GM12873 (cell line): ENCODE data around the gene FAM221B.

Experiments used
- TF ChIP-seq, protein P1 (sequence below): IDR thresholded peaks from 2 replicates; pipeline ENCODE4 v1.5.1; 2012; ENCODE audit warnings: low read depth, mild to moderate bottlenecking, moderate library complexity, low read length, control low read depth; ENCODE audit not compliant: insufficient read depth; ENCODE audit errors: missing control alignments

FAM221B gene

DNA sequence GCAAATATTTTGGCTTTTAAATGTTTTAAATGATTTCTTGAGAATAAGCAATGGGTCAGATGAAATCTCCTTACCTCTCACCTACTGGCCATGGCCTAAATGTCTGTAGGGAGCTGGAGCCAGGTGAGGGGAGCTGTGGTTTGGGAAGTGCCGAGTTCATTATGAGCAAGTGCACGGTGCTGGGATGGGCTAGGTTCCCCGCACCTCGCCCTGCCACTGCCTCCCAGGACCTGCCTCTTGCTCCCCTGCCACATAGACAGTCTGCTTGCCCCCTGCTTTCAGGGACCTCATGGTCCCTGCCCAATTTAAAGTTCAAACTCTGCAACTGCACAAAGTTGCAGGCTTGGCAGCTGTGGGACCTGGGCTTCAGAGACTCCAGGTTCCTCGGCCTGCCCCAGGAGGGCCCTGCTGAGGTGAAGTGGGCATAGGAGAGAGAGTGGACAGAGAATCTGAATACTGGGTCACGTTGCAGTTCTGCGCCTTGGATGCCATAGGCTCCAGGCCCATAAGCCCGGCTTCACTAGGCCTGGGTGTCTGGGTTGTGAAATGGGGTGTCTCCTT is 36.2 kb upstream of the FAM221B start:
- TF ChIP-seq, protein P1, sequence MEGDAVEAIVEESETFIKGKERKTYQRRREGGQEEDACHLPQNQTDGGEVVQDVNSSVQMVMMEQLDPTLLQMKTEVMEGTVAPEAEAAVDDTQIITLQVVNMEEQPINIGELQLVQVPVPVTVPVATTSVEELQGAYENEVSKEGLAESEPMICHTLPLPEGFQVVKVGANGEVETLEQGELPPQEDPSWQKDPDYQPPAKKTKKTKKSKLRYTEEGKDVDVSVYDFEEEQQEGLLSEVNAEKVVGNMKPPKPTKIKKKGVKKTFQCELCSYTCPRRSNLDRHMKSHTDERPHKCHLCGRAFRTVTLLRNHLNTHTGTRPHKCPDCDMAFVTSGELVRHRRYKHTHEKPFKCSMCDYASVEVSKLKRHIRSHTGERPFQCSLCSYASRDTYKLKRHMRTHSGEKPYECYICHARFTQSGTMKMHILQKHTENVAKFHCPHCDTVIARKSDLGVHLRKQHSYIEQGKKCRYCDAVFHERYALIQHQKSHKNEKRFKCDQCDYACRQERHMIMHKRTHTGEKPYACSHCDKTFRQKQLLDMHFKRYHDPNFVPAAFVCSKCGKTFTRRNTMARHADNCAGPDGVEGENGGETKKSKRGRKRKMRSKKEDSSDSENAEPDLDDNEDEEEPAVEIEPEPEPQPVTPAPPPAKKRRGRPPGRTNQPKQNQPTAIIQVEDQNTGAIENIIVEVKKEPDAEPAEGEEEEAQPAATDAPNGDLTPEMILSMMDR: no peak

DNA sequence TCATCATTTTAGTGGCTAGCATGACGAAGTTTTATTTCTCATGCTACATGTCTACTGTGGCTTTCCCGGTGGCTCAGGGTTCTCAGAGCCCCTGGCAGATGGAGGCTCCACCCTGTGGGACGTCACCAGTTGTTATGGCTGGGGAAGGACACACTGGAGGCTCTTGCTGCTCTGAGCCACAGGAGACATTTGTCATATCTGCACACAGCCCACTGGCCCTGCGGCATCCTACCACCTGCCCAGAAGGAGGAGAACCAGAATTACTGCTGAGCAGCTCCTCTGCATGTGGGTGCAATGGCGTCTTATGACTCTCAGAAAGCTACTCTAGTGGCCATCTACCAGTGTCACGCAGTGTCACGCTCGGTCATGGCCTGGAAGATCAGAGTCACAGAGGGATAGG is 35.1 kb upstream of the FAM221B start:
- TF ChIP-seq, protein P1: no peak

DNA sequence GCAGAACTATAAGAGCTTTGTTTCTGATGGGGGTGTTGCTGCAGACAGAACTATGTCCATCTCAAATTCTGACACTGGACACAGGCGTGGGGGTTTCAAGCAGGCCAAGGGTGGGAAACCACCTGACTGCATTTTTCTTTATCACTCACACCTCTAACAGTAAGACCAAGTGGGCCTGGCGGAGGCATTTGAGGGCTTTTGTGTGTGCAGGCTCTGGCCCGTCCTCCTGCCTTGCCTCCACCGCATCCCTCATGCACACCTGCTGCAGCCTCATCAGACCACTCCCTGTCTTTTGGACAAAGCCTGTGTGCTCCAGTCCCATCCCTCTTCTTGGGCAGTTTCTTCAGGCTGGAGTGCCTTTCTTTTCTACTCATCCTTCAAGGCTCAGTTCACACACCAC is 33.8 kb upstream of the FAM221B start:
- TF ChIP-seq, protein P1: no peak

DNA sequence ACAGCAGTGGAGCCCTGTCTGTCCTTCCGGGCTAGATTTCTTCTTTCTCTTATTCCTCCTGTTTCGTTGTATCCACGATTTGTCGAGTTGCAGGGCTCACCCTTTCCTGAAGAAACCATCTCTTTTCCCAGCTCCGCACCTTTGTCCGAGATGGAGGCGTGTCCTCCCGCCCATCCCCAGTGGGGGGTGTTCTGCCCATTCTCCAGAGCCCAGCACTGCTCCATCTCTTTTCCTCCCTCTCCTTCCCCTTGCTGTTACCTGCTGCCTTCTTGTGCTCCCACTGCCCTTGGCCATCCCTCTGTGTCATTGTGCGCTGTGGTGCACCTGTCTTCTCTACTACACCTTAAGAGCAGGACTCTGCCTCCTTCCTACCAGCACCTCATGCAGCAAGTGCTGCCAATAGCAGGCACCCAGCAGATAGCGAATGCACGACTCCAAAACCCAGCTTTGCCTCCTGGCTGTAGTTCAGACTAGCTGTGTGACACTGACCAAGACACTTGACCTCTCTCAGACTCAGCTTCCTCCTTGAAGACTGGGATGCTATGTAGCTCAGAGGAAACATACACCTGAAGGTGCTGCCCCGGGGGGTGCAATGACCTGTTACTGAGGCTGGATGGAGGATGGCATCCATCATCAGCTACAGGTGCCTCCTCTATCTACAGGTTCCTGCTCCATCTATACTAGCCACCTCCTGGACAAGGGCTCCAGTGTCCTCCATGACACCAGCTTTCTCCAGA is 32.8 kb upstream of the FAM221B start:
- TF ChIP-seq, protein P1: no peak

DNA sequence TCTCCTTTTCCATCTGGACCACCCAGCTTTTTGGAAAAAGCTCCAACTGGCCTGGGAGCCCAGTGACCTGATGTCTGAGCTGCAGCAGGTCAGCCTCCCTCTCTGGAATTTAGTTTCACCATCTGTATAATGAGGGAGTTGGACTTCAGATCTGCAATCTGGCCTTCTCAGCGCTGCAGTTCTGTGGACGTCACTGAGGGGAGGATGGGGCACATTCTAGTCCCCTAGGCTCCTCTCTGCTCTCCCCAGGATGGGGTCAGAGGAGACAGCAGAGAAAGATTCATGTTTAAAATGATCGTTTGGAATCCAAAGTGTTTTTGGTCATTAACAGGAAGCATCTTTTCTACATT is 31.4 kb upstream of the FAM221B start:
- TF ChIP-seq, protein P1: no peak

DNA sequence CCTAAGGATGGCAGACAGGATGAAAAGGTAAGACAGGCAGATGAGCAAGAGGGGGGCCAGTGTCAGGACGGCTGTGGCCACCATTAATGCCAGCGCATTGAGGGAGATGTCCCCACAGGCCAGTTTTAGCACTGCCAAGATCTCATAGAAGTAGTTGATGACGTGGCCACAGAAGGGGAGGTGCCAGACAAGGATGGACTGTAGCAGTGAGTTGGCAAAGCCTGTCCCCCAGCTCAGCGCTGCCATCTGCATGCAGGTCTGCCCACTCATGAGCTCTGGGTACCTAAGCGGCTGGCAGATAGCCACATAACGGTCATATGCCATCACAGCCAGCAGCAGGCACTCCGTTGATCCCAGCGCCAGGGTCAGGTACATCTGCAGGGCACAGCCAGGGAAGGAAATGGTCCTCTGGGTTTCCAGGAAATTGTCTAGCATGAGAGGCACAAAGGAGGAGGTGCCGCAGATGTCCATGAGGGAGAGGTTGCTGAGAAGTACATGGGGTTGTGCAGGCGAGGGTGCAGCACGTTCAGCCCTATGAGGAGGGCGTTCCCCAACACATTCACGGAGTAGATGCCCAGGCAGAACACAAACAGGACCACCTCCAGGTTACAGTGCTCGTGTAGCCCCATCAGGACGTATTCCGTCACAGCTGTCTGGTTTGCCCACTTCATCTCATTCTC is 30.9 kb upstream of the FAM221B start:
- TF ChIP-seq, protein P1: peak; percentile 20

DNA sequence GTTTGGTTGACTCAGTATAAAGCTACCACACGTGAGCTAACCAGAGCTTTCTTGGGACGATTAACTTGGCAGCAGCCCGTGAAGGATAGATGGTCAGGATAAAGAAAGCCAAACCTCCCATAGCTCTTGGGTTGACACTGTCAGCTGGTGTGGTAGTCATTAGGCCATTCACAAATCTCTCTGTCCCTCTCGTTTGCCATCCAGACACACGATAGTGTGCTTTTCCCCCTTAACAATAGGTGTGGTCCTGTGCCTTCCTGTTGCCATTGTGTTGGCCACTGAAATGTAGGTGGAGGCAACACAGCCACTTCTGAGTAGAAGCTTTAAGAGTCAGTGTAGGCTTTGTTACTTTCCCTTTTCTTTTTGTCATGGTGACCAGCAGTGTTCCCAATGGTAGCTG is 29.9 kb upstream of the FAM221B start:
- TF ChIP-seq, protein P1: no peak
